Right ventricle myocardium superior (tissue), 1 donor: ENCODE results near the gene FOXN4. TPM values are rescaled to one million over a fixed set of nuclear protein-coding genes. Genes with fewer than 3 reads are reported as not detected.
"Not testable (repeated sequence)": the region's sequence is repeated elsewhere in the genome, so short reads cannot be mapped to it uniquely, and the experiment has no call there.

ENCODE experiments used
- ATAC-seq: fragments of 200-7000 bp; cut with Tn5 transposase; one replicate; pipeline ENCODE4 v1.9.1; 2020; ENCODE audit warnings: mild to moderate bottlenecking; ENCODE audit not compliant: poor library complexity
- DNase-seq: peaks from one replicate; pipeline ENCODE4 v3.0.0-alpha.2; 2020
- intact Hi-C: fragments of 100-400 bp; cut with DNase I; formaldehyde crosslinking; loops from one replicate; pipeline ENCODE4 v1.11.2; 2022
- long read RNA-seq: library from polyadenylated mRNA; unstranded; transcript quantifications from one replicate; pipeline ENCODE4 v2.0.0, GENCODE V29; 2021
- total RNA-seq: library from RNA; stranded (reverse); fragmentation: NEBNext Ultra II Directional; extraction: Animal tissue kit (Norgen Biotek cat#: 25700); gene quantifications from one replicate; pipeline ENCODE4 v1.2.1, GENCODE V29; 2021
- donor health status: DM: no; HTN: yes; CAD: no; lungs with severe emphysema.

The FOXN4 gene
- not detected for total RNA-seq
- long read RNA-seq: 0 reads

- DNase-seq (no peak), ATAC-seq (no peak)
- intact Hi-C loops: no loop called here
These were observed at the start of gene FOXN4 for GRCh38 chr12:109308534-109309380. FOXN4 (minus strand) TSS chr12:109309284; CDS start chr12:109308321, 963 bp downstream.

GRCh38 chr12:109358154-109358869, 49.2 kb upstream of the FOXN4 start:
- intact Hi-C loops: no loop called here
- ATAC-seq: peak; percentile 61
- DNase-seq: no peak

GRCh38 chr12:109357032-109357431, 47.9 kb upstream of the FOXN4 start:
- intact Hi-C loops: no loop called here
- peak; percentile 89 for ATAC-seq
- DNase-seq: no peak

GRCh38 chr12:109356577-109356976, 47.5 kb upstream of the FOXN4 start:
- intact Hi-C loops: no loop called here
- DNase-seq: no peak
- no peak for ATAC-seq

GRCh38 chr12:109352184-109352583, 43.1 kb upstream of the FOXN4 start:
- intact Hi-C loops: no loop called here
- DNase-seq (no peak), ATAC-seq (no peak)

GRCh38 chr12:109347589-109347988, 38.5 kb upstream of the FOXN4 start, which contains the start of gene MYO1H:
MYO1H (plus strand) TSS chr12:109347900; CDS start chr12:109347961, 61 bp downstream.
- no peak for ATAC-seq

GRCh38 chr12:109346920-109347319, 37.8 kb upstream of the FOXN4 start:
- ATAC-seq: no peak
- no peak for DNase-seq
- intact Hi-C loops: no loop called here

More at GRCh38 chr12:109347589-109347988, 38.5 kb upstream of the FOXN4 start, which contains the start of gene MYO1H:
- intact Hi-C loops: no loop called here
- DNase-seq: no peak

GRCh38 chr12:109345428-109345827, 36.3 kb upstream of the FOXN4 start:
- ATAC-seq (no peak), DNase-seq (no peak)
- intact Hi-C loops: no loop called here

- DNase-seq (no peak), ATAC-seq (no peak)
- intact Hi-C loops: no loop called here
These were observed 34.6 kb upstream of the FOXN4 start for GRCh38 chr12:109343677-109344076.

- ATAC-seq: no peak
- intact Hi-C loops: no loop called here
- DNase-seq: no peak
These were observed 27.5 kb upstream of the FOXN4 start for GRCh38 chr12:109336593-109336992.

- DNase-seq (no peak), ATAC-seq (no peak)
- intact Hi-C loops: no loop called here
These were observed 25.8 kb upstream of the FOXN4 start for GRCh38 chr12:109334887-109335286.

- intact Hi-C loops: no loop called here
- no peak for ATAC-seq
- DNase-seq: no peak
These were observed 22.3 kb upstream of the FOXN4 start for GRCh38 chr12:109331301-109331952.

- no peak for DNase-seq
- ATAC-seq: no peak
- intact Hi-C loops: no loop called here
These were observed 21.5 kb upstream of the FOXN4 start for GRCh38 chr12:109330282-109331230.

- no peak for ATAC-seq
- intact Hi-C loops: no loop called here
- no peak for DNase-seq
These were observed 20.6 kb upstream of the FOXN4 start for GRCh38 chr12:109329686-109330085.

GRCh38 chr12:109329003-109329402, 19.9 kb upstream of the FOXN4 start:
- ATAC-seq (no peak), DNase-seq (no peak)
- intact Hi-C loops: no loop called here

GRCh38 chr12:109321294-109321693, 12.2 kb upstream of the FOXN4 start:
- DNase-seq, intact Hi-C loops, ATAC-seq: not testable (repeated sequence)

GRCh38 chr12:109310247-109311125, 1.4 kb upstream of the FOXN4 start:
- no peak for DNase-seq
- intact Hi-C loops: no loop called here
- no peak for ATAC-seq
